Keratinocyte (primary cell): Measurements from ENCODE around the gene PXYLP1. TPM values are rescaled to one million over a fixed set of nuclear protein-coding genes. Genes with fewer than 3 reads are reported as not detected.
"Not testable (repeated sequence)": the region's sequence is repeated elsewhere in the genome, so short reads cannot be mapped to it uniquely, and the experiment has no call there.

Experiments used
- DNase-seq: peaks from one replicate; pipeline ENCODE4 v3.0.0-alpha.2; 2011; ENCODE audit warnings: low read depth, missing footprints, low spot score
- FAIRE-seq: peaks from 2 replicates; lab custom pipeline; 2011; peaks lifted over from hg19 to GRCh38; lab: Jason Lieb, UNC
- H2AFZ ChIP-seq: 2 replicates; pipeline ENCODE4 v1.6.0; 2012; ENCODE audit warnings: low read length, control low read depth, inconsistent platforms; ENCODE audit not compliant: control insufficient read depth
- H3K27ac ChIP-seq: 2 replicates; pipeline ENCODE4 v1.5.1; 2011; ENCODE audit warnings: low read length; ENCODE audit not compliant: control insufficient read depth, insufficient read depth
- H3K27me3 ChIP-seq: 3 replicates; pipeline ENCODE4 v1.6.0; 2011; ENCODE audit warnings: low read length; ENCODE audit not compliant: control insufficient read depth, insufficient read depth; ENCODE audit errors: extremely low read depth
- H3K36me3 ChIP-seq, 2 experiments: 2 replicates in 1 of 2; 3 replicates in 1 of 2; pipeline ENCODE4 v1.5.1; 2011; ENCODE audit warnings: low read length in 2 of 2, mild to moderate bottlenecking in 1 of 2; ENCODE audit not compliant: control insufficient read depth in 2 of 2, insufficient read depth in 2 of 2; ENCODE audit errors: extremely low read depth in 1 of 2
- H3K4me1 ChIP-seq: 3 replicates; pipeline ENCODE4 v1.5.1; 2011; ENCODE audit warnings: low read length; ENCODE audit not compliant: control insufficient read depth, insufficient read depth; ENCODE audit errors: extremely low read depth
- H3K4me2 ChIP-seq: 3 replicates; pipeline ENCODE4 v1.6.0; 2011; ENCODE audit warnings: low read depth, low read length; ENCODE audit not compliant: control insufficient read depth, insufficient read depth; ENCODE audit errors: extremely low read depth
- H3K4me3 ChIP-seq, 3 experiments: fragments of 200-600 bp in 1 of 3; sonication (generic) in 1 of 3; 2 replicates in 2 of 3; 3 replicates in 1 of 3; pipeline ENCODE4 v1.5.1; 2011 to 2016; ENCODE audit warnings: low read length in 3 of 3, mild to moderate bottlenecking in 3 of 3, control low read depth in 2 of 3, inconsistent platforms in 1 of 3, low read depth in 1 of 3, mixed read lengths in 1 of 3, mixed run types in 1 of 3, moderate library complexity in 1 of 3; ENCODE audit not compliant: control insufficient read depth in 2 of 3, insufficient read depth in 2 of 3; ENCODE audit errors: extremely low read depth in 1 of 3
- H3K79me2 ChIP-seq: 2 replicates; pipeline ENCODE4 v1.6.0; 2012; ENCODE audit warnings: low read length; ENCODE audit not compliant: control insufficient read depth, insufficient read depth
- H3K9ac ChIP-seq: 3 replicates; pipeline ENCODE4 v1.6.0; 2011; ENCODE audit warnings: low read length; ENCODE audit not compliant: control insufficient read depth, insufficient read depth; ENCODE audit errors: extremely low read depth
- H3K9me1 ChIP-seq: 3 replicates; pipeline ENCODE4 v1.6.0; 2011; ENCODE audit warnings: low read length; ENCODE audit not compliant: control insufficient read depth, insufficient read depth; ENCODE audit errors: extremely low read depth
- H3K9me3 ChIP-seq: 2 replicates; pipeline ENCODE4 v1.5.1; 2012; ENCODE audit warnings: low read depth, low read length; ENCODE audit not compliant: control insufficient read depth
- H4K20me1 ChIP-seq: 3 replicates; pipeline ENCODE4 v1.6.0; 2011; ENCODE audit warnings: low read length; ENCODE audit not compliant: control insufficient read depth, insufficient read depth; ENCODE audit errors: extremely low read depth
- CTCF ChIP-seq, 3 experiments: IDR thresholded peaks in 1 of 3; conservative IDR thresholded peaks in 1 of 3; optimal IDR thresholded peaks in 1 of 3; 2 replicates in 2 of 3; 3 replicates in 1 of 3; pipeline versions ENCODE3 to v1.5.1; 2011; ENCODE audit warnings: low read length in 3 of 3, mild to moderate bottlenecking in 3 of 3, moderate library complexity in 2 of 3, control low read depth in 1 of 3, inconsistent platforms in 1 of 3; ENCODE audit not compliant: insufficient read depth in 2 of 3; ENCODE audit errors: extremely low read depth in 1 of 3
- EZH2 ChIP-seq: IDR thresholded peaks from one replicate; pipeline ENCODE4 v1.6.1; 2012; ENCODE audit warnings: inconsistent platforms, mild to moderate bottlenecking, low read length, moderate library complexity
- dilution Hi-C: fragments of 300-500 bp; cut with MboI; formaldehyde crosslinking; loops from one replicate; pipeline ENCODE4 v1.7.0; 2020; ENCODE audit warnings: low sequenced_read_pairs; ENCODE audit not compliant: extremely low pct_ligation_motif_present
- polyA plus RNA-seq, 5 experiments: library from polyadenylated mRNA; depleted of rRNA in 3 of 5; stranded (reverse) in 3 of 5; stranded (forward) in 1 of 5; unstranded in 1 of 5; fragments of >200 nt; gene quantifications; 1 replicate in 1 of 5; 2 replicates in 3 of 5; 3 replicates in 1 of 5; pipeline versions ENCODE4 v1.2.1 to v1.2.3, GENCODE V29; 2011 to 2012; ENCODE audit warnings: missing spikeins in 2 of 5, low read depth in 1 of 5, low replicate concordance in 1 of 5

The PXYLP1 gene
- polyA plus RNA-seq, 1 donor (not counting 4 experiments of a cell fraction or from before 2014, with no cell fraction given) = 3.0 TPM

- Histone ChIP-seq H3K36me3 (no peaks in the 10 kb centered on the region), H3K9me1 (no peaks in the 10 kb centered on the region), H3K27me3 (no peaks in the 10 kb centered on the region), H3K9ac (no peak overlapping the region), H4K20me1 (no peaks in the 10 kb centered on the region), H3K4me2 (no peak overlapping the region), H2AFZ (no peak overlapping the region), H3K27ac (no peak overlapping the region), H3K4me3 (no peak overlapping the region), H3K9me3 (no peaks in the 10 kb centered on the region), H3K79me2 (no peaks in the 10 kb centered on the region), H3K4me1 (no peaks in the 10 kb centered on the region)
- TF ChIP-seq EZH2 (no peak), CTCF (optimal IDR thresholded peaks at IDR 0.05 in 1 of 3, IDR thresholded peaks at IDR 0.05 in 1 of 3, conservative IDR thresholded peaks at IDR 0.05 in 1 of 3; ENCODE audit: extremely low read depth in 1 of 3, insufficient read depth in 2 of 3, low read length in 3 of 3) (no peak)
- no peak for FAIRE-seq
- dilution Hi-C loops = no loop called here
- no peak for DNase-seq
Measured at GRCh38 chr3:141203866-141204265, 27.8 kb upstream of the PXYLP1 start.

- Histone ChIP-seq H3K36me3 (no peaks in the 10 kb centered on the region), H2AFZ (no peak overlapping the region), H3K4me1 (no peaks in the 10 kb centered on the region), H3K9ac (no peak overlapping the region), H3K4me2 (no peak overlapping the region), H3K9me1 (no peaks in the 10 kb centered on the region), H3K79me2 (no peaks in the 10 kb centered on the region), H3K4me3 (no peak overlapping the region), H3K27ac (no peak overlapping the region), H4K20me1 (no peaks in the 10 kb centered on the region), H3K27me3 (no peaks in the 10 kb centered on the region), H3K9me3 (no peaks in the 10 kb centered on the region)
- dilution Hi-C loops = no loop called here
- DNase-seq (no peak), FAIRE-seq (no peak)
- TF ChIP-seq EZH2 = no peak
- no peak for TF ChIP-seq CTCF (optimal IDR thresholded peaks at IDR 0.05 in 1 of 3, IDR thresholded peaks at IDR 0.05 in 1 of 3, conservative IDR thresholded peaks at IDR 0.05 in 1 of 3; ENCODE audit: extremely low read depth in 1 of 3, insufficient read depth in 2 of 3, low read length in 3 of 3)
Measured at GRCh38 chr3:141204343-141204742, 27.3 kb upstream of the PXYLP1 start.

GRCh38 chr3:141211306-141211705, 20.3 kb upstream of the PXYLP1 start:
- H3K9ac ChIP-seq, H3K27ac ChIP-seq, H4K20me1 ChIP-seq, H3K4me2 ChIP-seq, DNase-seq, H3K9me1 ChIP-seq, H3K79me2 ChIP-seq, H3K36me3 ChIP-seq, H3K9me3 ChIP-seq, dilution Hi-C loops, H3K4me3 ChIP-seq, H2AFZ ChIP-seq, H3K4me1 ChIP-seq, H3K27me3 ChIP-seq, FAIRE-seq: not testable (repeated sequence)
